HG03064 (cell line): Measurements from ENCODE around the gene MUC5B.

ENCODE experiments used
- ATAC-seq: cut with Tn5 transposase; IDR thresholded peaks from one replicate; pipeline ENCODE4 v1.9.1; 2021; ENCODE audit warnings: low read depth; ENCODE audit not compliant: unreplicated experiment

MUC5B gene

DNA sequence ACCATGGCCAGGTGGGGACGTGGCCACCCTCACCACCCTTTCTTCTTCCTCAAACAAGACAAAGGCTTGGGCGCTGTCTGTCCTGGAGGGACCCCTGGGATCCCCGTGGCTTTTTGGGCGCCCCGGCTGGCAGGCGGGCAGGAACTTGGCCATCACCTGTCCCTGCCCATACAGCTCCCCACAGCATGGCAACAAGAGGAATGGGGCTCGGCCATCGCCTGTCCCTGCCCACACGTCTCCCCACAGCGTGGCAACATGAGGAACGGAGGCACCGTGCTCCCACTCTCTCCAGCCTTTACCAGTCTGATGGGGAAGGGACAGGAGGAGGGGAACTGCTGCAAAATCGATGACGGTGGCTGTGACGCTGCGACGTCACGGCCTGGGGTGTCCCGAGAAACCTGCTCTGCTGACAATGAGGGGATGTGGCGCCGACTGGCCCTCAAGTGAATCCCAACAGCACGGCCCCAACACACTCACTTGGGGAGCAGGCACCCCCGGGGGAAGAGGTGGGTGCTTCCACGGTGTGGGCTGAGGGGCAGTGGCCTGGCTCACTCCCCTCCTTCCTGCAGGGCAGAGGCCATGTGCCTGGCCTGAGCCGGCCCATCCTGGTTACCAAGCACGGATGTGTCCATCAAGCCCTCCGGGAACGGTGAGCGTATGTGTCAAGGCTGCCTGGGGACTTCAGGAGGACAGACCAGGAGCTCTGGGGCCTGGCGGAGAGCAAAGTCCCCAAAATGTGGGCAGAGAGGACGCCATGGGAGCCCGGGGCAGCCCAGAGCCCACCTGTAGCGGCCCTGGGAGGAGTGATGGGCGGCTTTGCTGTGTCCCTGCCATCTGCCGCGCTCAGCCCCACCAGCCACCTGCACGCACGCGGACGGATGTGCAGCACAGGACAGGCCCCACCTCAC, 56.2 kb downstream of the MUC5B start:
- ATAC-seq, result no peak

- no peak for ATAC-seq
Measured at GRCh38 chr11:1279674-1280055, 56.8 kb downstream of the MUC5B start.

DNA sequence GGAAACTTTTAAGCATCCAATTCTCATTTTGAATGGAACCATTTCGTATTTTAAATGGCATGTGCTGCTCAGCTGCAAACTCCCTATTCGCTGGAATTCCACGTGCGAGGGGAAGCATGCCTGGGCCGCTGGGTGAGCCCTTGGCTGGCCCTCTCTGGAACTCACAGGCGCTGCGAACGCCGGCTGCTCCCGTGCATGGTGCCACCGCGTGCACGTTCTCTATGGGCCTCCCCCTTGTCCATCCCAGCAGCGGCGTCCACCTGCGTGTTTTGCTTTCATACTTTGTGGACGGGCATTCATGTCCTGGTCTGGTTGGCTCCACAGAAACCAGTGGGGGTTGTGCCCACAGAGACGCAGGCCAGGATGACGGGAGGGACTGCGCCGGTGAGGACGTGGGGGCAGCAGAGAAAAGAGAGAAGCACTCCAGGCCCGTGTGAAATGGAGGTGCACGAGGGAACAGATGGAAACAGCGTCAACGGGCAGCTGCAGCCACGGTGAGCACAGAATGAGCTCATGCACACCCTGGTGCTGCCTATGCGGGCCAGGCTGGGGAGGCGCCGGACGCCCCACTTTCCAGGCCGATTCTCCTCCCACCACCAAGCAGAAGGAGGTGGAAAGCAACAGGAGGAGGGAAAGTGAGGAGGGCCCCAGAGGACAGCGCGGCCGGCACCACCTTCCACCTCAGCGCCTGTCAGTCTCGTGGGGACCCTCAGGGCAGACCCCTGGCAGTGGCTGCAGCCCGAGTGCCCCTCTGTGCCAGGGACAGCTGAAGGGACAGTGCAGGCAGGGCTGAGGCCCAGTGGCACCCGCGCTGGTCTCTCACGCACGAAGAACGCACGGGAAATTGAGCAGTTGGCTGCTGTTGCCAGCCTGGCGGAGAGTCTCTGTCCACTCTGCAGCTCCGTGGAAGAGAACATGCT, 57.5 kb downstream of the MUC5B start:
- ATAC-seq, result no peak

GRCh38 chr11:1281326-1281973, 58.6 kb downstream of the MUC5B start:
- ATAC-seq, result no peak

GRCh38 chr11:1281974-1282365, 59.1 kb downstream of the MUC5B start:
- no peak for ATAC-seq

DNA sequence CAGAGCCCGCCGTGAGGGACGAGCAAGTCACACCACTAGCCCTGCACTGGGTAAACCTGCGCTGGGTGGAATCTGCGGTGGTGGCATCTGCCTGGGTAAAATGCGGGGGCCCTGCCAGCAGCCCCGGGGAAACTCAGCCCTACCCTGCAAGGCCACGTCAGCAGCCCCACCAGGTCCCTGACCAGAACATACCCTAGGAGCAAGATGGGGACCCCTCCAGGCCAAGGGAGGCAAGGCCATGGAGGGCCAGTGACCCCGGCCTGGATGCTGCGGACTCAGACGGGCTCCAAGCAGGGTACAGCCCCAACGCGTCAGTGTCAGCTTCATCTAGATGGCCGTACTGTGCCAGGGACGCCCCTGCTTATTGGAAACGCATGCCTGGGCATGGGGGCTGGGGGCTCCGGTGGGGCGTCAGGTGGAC, 60.2 kb downstream of the MUC5B start:
- ATAC-seq, result no peak

- ATAC-seq, result no peak
Measured at GRCh38 chr11:1283906-1284305, 61.0 kb downstream of the MUC5B start.

DNA sequence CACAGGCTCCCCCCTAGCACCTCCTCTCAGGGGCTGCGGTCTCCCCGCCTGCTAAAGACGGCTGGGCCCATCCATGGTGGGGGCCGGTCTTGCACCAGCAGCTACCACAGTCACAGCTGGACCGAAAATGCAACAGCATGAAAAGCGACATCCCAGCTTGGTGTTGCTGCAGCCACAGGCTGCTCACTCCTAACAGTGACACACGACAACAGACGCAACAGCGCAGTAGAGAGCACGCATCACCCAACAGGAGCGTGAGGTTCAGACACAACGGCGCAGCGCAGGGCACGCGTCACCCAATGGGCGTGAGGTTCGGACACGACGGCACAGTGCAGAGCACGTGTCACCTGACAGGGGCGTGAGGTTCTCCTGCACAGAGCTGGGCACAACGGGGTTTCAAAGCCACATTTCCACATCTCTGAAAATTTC, 62.5 kb downstream of the MUC5B start:
- ATAC-seq, result no peak

GRCh38 chr11:1285876-1286275, 63.0 kb downstream of the MUC5B start:
- ATAC-seq, result no peak

DNA sequence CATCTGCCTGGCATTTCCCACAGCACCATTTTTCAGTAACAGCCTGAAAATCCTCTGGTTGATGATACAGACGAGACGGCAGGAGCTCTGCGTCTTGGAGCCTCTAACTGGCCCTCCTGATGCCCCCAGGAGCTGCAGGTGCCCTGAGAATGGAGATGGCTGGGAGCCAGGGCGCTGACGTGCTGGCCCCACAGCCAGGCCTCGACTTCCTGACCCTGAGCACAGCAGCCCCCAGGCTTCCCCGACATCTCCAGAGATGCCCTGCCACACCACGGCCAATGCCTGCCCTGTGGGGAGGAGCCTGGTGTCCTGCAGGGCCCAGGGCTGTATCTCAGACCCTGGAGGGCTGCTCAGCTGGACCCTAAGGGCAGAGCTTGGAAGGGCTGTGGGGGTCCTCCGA, 65.1 kb downstream of the MUC5B start:
- ATAC-seq, result no peak

GRCh38 chr11:1288426-1289151, 65.7 kb downstream of the MUC5B start:
- no peak for ATAC-seq

DNA sequence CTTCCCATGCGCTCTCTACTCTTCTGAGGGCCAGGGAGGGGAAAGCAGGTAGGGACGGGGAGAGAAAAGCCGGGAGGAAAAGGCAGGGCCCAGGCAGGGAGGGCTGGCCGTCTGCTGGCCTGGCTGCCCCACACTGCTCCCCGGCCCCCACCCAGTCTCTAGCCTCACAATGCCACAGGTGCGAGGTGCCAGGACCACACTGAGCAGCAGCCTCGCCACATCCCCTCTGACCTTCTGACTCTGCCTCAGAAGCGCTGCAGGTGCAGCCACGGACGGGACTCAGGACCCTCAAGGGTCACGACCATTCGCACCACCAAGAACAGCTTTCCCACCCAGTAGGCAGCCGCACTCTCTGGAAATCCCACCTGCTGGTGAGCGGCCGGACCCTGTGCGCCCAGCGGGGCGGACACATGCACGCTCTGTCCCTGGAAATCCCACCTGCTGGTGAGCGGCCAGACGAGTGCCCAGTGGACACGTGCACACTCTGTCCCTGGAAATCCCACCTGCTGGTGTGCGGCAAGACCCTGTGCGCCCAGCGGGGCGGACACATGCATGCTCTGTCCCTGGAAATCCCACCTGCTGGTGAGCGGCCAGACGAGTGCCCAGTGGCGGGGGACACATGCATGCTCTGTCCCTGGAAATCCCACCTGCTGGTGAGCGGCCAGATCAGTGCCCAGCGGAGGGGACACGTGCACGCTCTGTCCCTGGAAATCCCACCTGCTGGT, 66.5 kb downstream of the MUC5B start:
- no peak for ATAC-seq

GRCh38 chr11:1290052-1291040, 67.5 kb downstream of the MUC5B start:
- no peak for ATAC-seq

- ATAC-seq, result no peak
Measured at GRCh38 chr11:1291295-1292017, 68.6 kb downstream of the MUC5B start.

DNA sequence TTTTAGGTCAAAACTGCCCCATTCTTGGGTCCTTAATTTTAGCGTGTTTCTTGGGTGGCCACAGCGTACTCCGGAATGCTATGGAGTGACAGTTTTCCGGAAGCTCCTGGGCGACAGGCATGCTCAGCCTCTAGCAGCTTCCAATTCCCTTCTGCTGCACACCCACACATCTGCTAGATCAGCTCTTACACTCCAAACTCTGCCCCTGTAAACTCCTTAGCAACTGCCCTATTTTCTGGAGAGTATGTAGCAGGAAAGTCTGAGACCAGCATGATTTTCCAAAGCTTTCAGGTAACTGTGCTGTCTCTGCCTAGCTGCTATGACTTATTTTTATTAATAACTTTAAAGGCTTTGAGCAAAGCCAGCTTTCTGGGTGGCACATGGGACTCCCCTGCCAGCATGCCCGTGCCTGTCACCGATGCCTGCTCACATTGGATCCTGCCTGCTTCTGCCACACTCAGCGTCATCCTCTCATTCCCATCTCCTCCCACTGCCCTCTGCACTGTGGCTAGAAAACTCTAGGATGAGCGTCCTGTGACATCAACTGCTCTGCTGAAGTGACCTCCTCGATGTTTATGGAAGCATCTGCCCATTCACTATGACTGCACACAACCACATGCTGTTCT, 69.3 kb downstream of the MUC5B start:
- ATAC-seq, result no peak

DNA sequence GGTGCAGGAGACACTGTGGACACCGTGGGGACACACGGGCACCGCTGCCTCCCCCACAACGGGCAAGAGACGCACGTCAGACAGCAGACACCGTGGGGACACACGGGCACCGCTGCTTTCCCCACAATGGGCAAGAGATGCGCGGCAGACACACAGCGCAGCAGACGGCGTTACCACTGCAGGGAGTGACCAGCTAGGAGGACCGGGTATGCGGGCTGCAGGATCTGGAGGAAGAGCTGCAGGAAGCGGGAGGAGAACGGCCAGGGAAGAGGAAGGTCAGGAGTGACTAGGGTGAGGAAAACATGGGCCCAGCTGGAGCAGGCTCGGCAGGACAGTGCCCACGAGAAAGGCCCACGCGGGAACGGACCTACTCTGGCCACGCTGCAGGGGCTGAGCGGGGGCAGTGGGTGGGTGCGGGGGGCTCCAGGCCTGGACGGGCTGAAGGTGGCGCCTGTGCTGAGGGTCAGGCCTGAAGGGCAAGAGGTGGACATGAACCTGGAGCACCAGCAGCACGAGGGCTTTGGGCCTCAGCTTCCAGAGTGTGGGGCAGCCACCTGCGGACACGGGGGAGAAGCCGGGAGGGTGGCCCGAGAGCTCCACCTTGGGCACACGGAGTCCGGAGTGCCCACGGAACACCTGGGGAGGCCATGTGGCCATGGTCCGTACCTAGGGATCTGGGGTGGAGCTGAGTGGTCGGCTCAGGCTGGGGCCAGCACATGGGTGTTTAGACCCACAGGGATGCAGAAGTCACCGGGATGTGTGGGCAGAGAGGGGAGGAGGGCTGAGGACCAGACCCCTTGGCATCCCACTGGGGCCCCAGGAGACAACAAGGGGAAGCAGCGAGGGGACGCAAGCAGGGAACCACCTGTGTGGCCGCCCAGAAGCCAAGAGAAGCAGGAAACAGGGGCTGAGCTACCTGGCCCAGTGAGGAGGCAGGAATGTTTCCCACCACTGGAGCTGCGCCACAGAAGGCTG, 70.1 kb downstream of the MUC5B start:
- no peak for ATAC-seq
